GM21360 (cell line): ENCODE measurements around the gene DRC7.
"Not testable (repeated sequence)": the region's sequence is repeated elsewhere in the genome, so short reads cannot be mapped to it uniquely, and the experiment has no call there.

ENCODE experiments used
- ATAC-seq: cut with Tn5 transposase; IDR thresholded peaks from one replicate; pipeline ENCODE4 v1.9.1; 2021; ENCODE audit warnings: mild to moderate bottlenecking, moderate library complexity; ENCODE audit not compliant: unreplicated experiment

Gene DRC7

DNA sequence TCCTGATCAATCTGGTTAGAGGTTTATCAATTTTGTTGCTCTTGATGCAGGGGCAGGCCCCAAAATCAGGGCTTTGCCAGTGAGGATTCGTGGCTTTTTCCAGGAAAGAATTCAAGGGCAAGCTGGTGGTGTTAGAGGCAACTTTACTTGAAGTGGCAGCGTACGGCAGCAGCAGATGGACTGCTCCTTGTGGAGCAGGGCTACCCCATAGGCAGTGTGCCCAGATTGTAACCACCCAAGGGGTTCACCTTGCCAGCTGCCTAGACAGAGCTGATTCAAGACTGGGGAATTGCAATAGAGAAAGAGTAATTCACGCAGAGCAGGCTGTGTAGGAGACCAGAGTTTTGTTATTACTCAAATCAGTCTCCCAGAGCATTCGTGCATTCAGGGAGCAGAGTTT is 16.7 kb downstream of the DRC7 start:
- ATAC-seq = no peak

DNA sequence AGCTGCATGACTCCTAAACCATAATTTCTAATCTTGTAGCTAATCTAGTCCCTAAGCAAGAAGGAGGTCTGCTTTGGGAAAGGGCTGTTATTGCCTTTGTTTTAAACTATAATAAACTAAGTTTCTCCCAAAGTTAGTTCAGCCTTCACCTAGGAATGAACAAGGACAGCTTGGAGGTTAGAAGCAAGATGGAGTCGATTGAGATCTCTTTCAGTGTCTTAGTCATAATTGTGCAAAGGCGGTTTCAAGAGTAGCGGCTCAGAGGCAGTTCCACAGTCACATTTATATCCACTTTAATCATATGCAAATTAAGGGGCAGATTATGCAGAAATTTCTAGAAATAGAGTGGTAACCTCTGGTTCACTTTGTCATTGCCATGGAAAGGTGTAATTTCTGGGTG is 17.4 kb downstream of the DRC7 start:
- no peak for ATAC-seq

DNA sequence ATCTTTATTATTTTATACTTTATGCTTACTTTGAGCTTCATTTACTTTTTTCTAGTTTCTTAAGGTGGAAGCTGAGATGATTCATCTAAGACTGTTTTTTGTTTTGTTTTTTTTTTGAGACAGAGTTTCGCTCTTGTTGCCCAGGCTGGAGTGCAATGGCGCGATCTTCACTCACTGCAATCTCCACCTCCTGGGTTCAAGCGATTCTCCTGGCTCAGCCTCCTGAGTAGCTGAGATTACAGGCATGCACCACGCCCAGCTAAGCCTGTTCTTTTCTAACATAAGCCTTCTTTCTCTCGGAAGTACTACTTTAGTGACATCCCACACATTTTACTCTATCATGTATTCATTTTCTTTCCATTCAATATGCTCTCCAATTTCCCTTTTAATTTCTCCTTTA is 18.0 kb downstream of the DRC7 start:
- not testable (repeated sequence) for ATAC-seq

DNA sequence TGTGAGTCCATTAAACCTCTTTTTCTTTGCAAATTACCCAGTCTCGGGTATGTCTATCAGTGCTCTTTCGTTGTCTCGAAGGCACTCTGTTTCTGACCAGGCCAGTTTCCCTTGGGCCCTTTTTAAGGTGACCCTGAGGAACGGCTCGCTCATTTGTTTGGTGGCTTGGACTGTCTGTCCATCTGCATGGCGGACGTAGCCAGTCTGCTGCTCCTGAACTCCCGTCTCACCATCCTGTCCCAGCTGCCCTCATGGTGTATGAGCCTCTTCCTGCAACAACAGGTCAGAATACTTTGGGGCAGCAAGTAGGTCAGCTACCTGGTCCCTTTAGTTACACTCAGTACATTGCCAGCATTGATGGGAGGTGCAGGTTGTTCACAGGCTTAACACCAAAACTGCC is 19.0 kb downstream of the DRC7 start:
- no peak for ATAC-seq

DNA sequence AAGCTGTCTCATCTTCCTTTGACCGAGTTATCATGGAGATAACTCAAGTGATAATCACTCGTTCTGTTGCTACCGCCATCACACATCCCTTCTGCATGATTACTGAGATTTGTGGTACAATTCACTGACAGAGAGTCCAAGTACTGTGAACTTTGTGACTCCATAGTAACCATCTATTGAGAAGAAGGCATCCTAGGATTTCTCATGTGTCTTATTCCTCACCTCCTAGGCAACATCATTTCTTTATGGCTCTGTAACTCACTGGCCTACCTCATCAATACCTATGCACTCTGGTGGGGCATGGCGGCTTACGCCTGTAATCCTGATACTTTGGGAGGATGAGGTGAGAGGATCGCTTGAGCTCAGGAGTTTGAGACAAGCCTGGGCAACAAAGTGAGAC is 19.4 kb downstream of the DRC7 start:
- no peak for ATAC-seq

DNA sequence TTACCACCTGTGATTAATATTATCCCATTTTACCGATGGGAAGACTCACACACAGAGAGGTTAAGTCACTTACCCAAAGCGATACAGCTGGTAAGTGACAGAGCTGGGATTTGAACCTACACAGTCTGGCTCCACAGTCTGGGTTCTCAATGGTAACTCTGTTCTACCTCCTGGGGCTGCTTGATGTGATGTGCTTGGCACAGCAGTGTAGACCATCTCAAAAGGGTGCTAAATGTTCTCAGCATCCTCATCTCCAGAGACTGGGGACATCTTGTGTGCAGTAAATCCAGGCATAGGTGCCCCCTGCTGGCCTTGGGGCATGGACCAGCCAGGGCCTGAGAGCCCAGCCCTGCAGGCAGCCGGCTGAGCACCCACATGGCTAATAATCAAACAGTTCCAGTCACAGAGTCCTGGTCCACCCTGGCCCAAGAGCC is 25.6 kb downstream of the DRC7 start:
- no peak for ATAC-seq

DNA sequence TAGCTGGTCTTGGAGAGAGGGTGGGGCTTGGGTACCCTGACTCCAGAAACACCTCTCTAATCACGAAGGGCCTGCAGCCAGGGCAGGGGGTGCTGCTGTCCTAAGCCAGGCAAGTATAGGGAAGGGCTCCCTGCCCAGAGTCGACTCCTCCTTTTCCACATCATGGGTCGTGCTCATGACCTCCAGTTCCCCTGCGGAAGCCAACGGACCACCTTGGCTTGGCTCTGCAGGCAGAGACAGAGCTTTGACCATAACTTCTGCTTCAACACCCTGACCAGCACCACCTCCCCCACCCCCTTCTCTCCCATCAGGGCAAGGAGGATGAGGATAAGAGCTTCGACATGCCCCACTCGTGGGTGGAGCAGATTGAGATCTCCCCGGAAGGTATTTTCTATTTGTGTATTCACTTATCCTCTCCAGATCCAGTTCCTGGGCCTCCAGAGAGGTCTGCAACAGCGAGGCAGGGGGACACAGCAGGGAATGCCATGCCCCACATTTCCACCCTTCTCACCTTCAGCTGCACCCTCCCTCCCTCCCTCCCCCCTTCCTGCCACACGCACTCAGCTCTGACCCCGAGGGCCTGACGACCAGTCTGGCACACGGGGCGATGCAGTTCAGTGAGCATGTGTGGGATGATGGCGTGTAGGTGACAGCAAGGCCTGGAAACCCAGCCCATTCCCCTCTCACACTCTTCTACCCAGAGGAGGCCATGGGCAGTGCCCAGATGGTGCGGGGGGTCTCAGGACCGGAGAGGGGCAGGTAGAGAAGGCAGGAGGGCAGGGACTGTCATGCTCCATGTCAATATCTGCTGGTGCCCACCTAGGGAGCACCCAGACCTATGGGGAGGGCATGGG is 27.0 kb downstream of the DRC7 start:
- ATAC-seq = no peak

DNA sequence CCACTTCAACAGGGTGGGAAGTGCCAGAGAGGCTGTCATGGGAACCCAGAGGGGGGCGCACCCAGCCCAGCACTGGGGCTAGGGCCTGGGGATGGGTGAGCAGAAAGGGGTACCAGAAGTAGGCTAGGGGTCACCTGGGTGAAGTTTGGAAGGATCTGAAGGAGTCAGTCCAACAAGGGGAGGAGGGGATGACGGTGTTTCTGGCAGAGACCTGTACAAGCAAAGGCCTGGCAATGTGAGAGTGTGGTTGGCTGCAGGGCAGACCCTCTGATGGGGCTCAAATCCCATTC is 27.5 kb downstream of the DRC7 start:
- ATAC-seq = no peak

DNA sequence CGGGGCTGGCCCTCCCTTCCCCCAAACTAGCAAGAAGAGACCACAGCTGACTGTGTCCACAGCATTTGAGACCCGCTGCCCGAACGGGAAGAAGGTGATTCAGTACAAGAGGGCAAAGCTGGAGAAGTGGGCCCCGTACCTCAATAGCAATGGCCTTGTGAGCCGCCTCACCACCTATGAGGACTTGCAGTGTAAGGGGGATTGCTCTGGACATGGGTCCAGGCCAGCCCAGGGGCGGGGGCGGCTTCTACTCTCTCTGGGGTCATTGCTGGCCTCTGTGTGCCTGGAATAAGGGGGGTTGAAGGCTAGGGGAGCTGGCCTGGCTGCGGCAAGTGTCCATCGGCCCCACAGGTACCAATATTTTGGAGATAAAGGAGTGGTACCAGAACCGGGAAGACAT is 28.0 kb downstream of the DRC7 start:
- ATAC-seq = no peak

DNA sequence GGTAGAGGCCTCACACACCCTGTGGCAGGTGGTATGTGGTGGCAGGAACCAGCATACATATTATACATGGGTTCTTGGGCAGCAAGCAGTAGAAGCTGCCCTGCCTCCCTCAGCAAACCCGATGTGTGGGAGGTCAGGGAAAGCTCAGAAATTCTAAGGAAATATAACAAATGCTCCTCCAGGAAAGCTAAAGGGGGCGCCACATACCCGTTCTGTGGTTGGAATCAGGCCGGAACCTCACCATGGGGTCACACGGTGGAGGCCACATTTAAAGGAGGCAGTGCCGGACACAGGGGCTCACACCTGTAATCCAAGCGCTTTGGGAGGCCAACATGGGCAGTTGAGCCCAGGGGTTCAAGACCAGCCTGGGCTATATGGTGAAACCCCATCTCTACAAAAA is 28.6 kb downstream of the DRC7 start:
- ATAC-seq = no peak

DNA sequence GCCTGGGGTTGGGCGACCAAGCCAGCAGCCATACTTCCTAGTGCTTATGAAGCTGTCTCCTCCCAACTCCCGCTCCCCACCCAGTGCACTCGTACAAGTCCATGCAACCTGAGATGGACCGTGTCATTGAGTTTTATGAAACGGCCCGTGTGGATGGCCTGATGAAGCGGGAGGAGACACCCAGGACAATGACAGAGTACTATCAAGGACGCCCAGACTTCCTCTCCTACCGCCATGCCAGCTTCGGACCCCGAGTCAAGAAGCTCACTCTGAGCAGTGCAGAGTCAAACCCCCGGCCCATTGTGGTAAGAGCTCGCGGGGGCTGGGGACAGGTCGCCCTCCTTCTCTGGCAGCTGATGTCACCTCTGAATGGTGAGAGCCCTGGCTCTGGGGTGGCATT is 29.9 kb downstream of the DRC7 start:
- ATAC-seq = no peak

DNA sequence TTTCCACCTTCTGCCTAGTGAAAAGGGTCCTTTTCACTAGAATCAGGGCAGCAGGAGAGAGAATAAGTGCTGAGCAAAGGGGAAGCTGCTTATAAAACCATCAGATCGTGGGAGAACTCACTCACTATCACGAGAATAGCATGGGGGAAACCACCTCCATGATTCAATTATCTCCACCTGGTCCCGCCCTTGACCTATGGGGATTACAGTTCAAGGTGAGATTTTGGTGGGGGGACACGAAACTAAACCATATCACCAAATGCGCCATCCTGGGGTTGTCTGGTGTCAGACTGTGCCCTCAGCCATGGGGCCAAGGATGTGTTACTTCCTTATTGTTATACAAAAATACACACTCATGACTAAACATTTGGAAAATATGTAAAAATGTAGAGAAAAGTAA is 30.5 kb downstream of the DRC7 start:
- ATAC-seq = no peak

DNA sequence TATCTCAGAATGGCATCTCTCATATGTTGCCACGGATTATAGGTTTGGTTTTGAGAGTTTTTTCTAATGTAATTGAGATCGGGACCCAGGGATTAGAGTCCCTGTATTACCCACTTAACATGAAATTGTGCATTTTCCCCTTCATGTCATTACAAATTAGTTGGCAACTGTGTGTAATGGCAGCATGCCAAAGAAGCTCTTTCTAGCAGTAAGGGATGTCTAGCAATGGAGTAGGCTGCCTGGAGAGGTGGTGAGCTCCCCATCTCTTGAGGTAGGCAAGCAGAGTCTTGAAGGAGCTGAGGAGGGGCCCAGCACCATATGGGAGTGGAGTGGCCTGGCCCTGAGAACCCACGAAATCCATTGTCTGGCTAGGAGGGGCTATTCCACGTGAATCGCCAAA is 30.9 kb downstream of the DRC7 start:
- ATAC-seq = no peak

DNA sequence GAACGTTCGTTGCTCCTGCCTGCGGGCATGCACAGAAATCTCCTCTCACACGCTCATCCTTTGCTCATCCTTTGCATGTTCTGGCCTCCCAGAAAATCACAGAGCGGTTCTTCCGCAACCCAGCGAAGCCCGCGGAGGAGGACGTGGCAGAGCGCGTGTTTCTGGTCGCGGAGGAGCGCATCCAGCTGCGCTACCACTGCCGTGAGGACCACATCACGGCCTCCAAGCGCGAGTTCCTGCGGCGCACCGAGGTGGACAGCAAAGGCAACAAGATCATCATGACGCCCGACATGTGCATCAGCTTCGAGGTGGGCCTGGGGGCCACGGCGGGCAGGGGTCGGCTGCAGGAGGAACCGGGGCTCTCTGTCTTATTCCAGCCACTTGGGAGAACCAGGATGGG is 31.4 kb downstream of the DRC7 start:
- no peak for ATAC-seq

DNA sequence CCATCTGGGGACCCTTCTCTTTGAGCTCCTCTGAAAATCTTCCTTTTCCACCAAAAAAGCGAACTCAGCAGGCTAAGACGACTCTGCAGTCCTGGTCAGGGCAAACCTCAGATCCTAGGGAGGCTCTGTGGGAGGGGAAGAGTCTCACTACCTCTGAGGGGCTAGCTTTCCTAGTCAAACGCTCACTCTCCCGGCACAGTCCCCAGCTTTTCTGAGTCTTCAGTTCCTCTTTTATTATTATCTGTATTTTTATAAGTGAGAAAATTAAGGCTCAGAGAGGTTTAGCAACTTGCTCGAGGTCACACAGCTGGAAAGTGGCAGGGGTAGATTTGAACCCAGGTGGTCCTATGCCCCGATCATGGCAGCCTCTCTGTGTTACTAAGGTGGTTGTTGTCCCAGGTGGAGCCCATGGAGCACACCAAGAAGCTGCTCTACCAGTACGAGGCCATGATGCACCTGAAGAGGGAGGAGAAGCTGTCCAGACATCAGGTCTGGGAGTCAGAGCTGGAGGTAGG is 31.9 kb downstream of the DRC7 start:
- ATAC-seq = no peak

DNA sequence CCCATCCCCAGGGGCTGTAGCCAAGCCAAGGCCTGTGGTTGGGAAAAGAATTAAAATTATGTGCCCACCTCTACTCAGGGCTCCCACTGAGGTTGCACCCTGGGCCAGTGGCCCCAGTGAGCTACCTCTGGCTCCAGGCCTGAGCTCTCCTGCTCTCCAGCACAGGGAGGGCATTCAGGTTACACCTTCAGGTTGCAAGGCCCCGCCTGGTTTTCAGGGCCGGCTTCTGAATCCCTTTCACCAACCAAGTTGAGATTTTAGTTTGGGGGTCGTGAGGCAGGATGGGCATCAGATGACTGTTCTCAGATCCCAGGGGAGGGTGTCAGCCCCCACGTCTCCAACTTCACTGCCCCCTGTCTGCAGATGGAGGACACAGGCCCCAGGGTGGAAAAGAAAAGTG is 33.0 kb downstream of the DRC7 start:
- no peak for ATAC-seq

DNA sequence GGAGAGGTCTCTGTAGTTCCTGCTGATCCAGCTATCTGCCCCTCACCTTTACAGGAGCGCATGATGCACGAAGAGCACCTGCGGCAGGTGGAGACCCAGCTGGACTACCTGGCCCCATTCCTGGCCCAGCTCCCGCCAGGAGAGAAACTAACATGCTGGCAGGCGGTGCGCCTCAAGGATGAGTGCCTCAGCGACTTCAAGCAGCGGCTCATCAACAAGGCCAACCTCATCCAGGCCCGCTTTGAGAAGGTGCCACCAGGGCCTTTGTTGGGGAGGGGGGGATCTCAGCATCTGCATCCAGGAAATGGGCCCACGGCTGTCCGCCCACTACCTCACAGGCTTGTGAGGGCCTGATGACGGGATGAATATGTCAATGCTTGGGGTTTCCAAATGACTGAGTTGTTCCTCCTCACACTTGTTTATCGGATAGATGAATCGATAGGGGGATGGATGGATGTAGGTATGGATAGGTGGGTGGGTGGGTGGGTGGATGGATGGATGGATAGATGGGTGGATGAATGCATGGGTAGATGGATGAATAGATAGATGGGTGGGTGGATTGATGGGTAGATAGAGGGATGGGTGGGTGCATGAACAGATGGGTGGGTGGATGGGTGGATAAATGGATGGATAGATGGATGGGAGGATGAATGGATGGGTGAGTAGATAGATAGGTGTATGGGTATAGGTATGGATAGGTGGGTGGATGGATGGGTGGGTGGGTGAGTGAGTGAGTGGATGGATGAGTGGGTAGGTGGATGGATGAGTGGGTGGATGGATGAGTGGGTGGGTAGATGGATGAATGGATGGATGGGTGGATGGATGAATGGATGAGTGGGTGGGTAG is 34.0 kb downstream of the DRC7 start:
- ATAC-seq = no peak

DNA sequence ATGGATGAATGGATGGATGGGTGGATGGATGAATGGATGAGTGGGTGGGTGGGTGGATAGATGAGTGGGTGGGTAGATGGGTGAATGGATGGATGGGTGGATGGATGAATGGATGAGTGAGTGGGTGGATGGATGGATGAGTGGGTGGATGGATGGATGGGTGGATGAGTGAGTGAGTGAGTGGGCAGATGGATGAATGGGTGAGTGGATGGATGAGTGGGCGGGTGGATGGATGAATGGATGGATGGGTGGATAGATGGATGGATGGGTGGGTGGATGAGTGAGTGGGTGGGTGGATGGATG is 34.5 kb downstream of the DRC7 start:
- ATAC-seq = no peak

DNA sequence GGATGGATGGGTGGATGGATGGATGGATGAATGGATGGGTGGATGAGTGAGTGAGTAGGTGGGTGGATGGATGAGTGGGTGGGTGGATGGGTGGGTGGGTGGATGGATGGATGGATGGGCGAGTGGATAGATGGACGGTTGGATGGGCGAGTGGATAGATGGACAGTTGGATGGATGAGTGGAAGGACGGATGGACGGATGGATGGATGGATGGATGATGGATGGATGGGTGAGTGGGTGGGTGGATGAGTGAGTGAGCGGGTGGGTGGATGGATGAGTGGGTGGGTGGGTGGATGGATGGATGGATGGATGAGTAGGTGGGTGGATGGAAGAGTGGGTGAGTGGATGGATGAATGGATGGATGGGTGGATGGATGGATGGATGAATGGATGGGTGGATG is 35.2 kb downstream of the DRC7 start:
- not testable (repeated sequence) for ATAC-seq

DNA sequence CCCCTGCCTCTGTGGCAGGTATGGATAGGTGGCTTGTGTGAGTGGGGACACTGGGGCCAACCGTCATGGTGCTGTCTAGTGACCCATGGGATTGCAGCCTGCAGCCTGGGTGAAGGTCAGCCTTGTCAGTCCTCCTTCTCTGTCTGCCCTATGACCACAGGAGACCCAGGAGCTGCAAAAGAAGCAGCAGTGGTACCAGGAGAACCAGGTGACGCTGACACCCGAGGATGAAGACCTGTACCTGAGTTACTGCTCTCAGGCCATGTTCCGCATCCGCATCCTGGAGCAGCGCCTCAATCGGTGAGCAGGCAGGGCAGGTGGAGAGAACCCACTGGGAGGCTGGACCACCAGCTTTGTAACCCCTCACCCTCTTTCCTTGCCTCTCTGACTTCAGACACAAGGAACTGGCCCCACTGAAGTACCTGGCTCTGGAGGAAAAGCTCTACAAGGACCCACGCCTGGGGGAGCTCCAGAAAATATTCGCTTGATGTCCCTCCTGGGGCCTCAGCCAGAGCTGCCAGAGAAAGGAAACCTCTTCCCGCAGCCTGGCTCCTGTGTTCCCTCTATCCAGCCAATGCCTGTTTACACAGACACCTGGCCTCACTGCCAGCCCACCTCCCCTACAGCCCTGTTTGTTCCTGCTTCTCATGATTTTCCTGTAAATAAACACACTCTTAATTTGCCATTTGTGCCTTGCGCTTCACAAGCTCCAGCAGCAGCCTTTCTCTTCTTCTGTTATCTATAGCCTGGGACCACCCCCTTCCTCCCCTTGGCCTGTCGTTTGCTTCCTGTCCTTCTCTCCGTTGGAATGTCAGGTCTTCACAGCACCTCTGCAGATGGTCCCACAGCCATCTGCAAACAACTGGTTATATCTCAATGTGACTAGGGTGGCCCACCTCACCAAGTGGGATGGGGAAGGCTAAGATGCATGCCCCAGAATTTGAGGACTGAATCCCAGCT is 36.4 kb downstream of the DRC7 start:
- no peak for ATAC-seq

DNA sequence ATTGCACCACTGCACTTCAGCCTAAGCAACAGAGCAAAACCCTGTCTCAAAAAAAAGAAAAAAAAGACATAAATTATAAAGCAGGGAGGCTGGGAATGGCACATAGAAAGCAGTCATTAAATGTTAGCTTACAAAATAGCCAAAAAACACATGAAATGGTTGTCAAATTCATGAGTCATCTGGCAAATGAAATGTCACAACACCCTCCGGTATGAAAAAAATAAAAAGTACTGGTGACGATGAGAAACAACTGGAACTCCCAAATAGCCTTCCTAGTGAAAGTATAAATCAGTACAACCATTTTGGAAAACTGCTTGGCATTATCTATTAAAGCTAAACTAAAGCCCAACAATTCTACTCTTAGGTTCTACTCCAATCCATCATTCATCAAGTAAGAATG is 37.4 kb downstream of the DRC7 start:
- no peak for ATAC-seq
